HepG2 (cell line): Measurements from ENCODE around the gene LRP1B. TPM values are rescaled to one million over a fixed set of nuclear protein-coding genes. Genes with fewer than 3 reads are reported as not detected.

Experiments used
- CENPT ChIP-seq: sonication (generic); formaldehyde crosslinking; IDR thresholded peaks from 2 replicates; pipeline ENCODE4 v1.8.0; 2022; ENCODE audit warnings: low read depth, mild to moderate bottlenecking, moderate library complexity, missing genetic modification reagents
- ELK4 ChIP-seq: sonication (generic); formaldehyde crosslinking; IDR thresholded peaks from 2 replicates; pipeline ENCODE4 v1.9.0; 2021; ENCODE audit warnings: missing genetic modification reagents, borderline replicate concordance
- FIP1L1 ChIP-seq: fragments of 200-400 bp; formaldehyde crosslinking; IDR thresholded peaks from 2 replicates; pipeline ENCODE4 v1.6.1; 2018; ENCODE audit warnings: low read depth, mild to moderate bottlenecking, low read length, moderate library complexity, borderline replicate concordance; ENCODE audit not compliant: insufficient read depth
- GTF2F1 ChIP-seq: fragments of 150-350 bp; IDR thresholded peaks from 2 replicates; pipeline ENCODE4 v1.6.1; 2014; ENCODE audit warnings: low read length
- HNRNPK ChIP-seq: fragments of 200-400 bp; formaldehyde crosslinking; IDR thresholded peaks from 2 replicates; pipeline ENCODE4 v1.6.1; 2018; ENCODE audit warnings: low read length, low read depth, moderate library complexity, mild to moderate bottlenecking; ENCODE audit not compliant: poor library complexity, severe bottlenecking
- MEIS2 ChIP-seq: sonication (generic); formaldehyde crosslinking; IDR thresholded peaks from 2 replicates; pipeline ENCODE4 v1.9.0; 2021; ENCODE audit warnings: mild to moderate bottlenecking, missing genetic modification reagents
- NFE2L2 ChIP-seq: fragments of 150-350 bp; IDR thresholded peaks from 2 replicates; pipeline ENCODE4 v1.6.1; 2014; ENCODE audit warnings: low read length
- NFKBIZ ChIP-seq: IDR thresholded peaks from 2 replicates; pipeline ENCODE4 v1.6.1; 2018; ENCODE audit warnings: missing genetic modification reagents, missing compliant biosample characterization
- polyA plus RNA-seq, 8 experiments: library from polyadenylated mRNA; depleted of rRNA in 3 of 8; stranded (reverse) in 7 of 8; unstranded in 1 of 8; fragments of >200 nt; fragmentation: Illumina TruSeq in 4 of 8; extraction: Trizol in 4 of 8; gene quantifications; 2 replicates each; pipeline versions ENCODE4 v1.2.1 to v1.2.3, GENCODE V29; 2011 to 2016; ENCODE audit warnings: low read depth in 4 of 8, missing spikeins in 1 of 8, mixed read lengths in 1 of 8; ENCODE audit not compliant: insufficient read depth in 1 of 8
- total RNA-seq, 5 experiments: library from RNA; depleted of rRNA; stranded (reverse); fragments of >200 nt; fragmentation: Illumina TruSeq; extraction: Trizol; gene quantifications; 2 replicates each; pipeline ENCODE4 v1.2.3, GENCODE V29; 2016; ENCODE audit warnings: low read depth in 1 of 5
- TF ChIP-seq, protein P1 (sequence below): sonication (generic); formaldehyde crosslinking; IDR thresholded peaks from 2 replicates; pipeline ENCODE4 v1.5.1; 2020; ENCODE audit warnings: missing genetic modification reagents, mild to moderate bottlenecking, borderline replicate concordance
- TF ChIP-seq, protein P2 (sequence below), 2 experiments: fragments of 450-650 bp in 1 of 2; sonication (generic) in 1 of 2; formaldehyde crosslinking in 1 of 2; IDR thresholded peaks; 2 replicates each; pipeline versions ENCODE4 v1.6.1 to v1.8.0; 2016 to 2022; ENCODE audit warnings: antibody characterized with exemption in 1 of 2, mild to moderate bottlenecking in 1 of 2, missing genetic modification reagents in 1 of 2
- TF ChIP-seq, protein P3 (sequence below): sonication (generic); formaldehyde crosslinking; IDR thresholded peaks from 2 replicates; pipeline ENCODE4 v1.5.1; 2020; ENCODE audit warnings: missing genetic modification reagents, mild to moderate bottlenecking, borderline replicate concordance

Gene LRP1B
- total and polyA plus RNA-seq, 2 of the 13 experiments (the other 11 are each of a cell fraction or from before 2014, with no cell fraction given), result 0.04 TPM; not detected in 1

DNA sequence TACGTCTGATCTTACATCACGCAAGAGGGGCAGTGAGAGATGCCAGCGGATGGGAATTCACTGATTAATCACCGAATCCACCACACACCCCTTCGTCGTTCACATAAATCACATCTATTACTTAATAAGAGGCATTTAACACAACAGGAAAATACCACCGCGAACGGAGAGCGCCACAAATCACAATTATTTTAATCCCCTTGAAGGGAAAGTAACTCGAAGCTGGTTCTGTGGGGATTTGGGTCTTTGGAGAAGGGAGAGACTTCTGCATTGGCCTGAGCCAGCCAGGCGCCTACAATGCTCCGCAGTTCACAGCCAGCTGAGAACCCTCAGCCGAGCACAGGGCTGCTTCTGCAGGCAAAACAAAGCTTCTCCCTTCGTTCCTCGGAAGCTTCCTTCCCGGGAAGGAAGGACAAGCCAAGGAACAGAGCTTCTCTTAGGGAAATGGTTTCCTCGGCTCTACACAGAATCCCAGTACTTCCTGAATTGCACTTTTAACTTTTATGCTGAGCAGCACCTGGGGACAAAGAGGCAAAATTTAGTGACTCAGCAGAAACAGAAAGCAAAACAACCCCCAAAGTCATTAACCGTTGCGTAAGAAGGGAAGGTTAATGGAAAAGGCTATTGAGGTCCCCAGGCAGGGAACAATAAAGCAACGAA lies at the start of gene LRP1B (continued):
- no peak for TF ChIP-seq ELK4 (CRISPR knock-in tag)
- TF ChIP-seq, protein P1, sequence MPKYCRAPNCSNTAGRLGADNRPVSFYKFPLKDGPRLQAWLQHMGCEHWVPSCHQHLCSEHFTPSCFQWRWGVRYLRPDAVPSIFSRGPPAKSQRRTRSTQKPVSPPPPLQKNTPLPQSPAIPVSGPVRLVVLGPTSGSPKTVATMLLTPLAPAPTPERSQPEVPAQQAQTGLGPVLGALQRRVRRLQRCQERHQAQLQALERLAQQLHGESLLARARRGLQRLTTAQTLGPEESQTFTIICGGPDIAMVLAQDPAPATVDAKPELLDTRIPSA (CRISPR knock-in tag), result no peak
- TF ChIP-seq CENPT (CRISPR knock-in tag), result no peak
- TF ChIP-seq, protein P2, sequence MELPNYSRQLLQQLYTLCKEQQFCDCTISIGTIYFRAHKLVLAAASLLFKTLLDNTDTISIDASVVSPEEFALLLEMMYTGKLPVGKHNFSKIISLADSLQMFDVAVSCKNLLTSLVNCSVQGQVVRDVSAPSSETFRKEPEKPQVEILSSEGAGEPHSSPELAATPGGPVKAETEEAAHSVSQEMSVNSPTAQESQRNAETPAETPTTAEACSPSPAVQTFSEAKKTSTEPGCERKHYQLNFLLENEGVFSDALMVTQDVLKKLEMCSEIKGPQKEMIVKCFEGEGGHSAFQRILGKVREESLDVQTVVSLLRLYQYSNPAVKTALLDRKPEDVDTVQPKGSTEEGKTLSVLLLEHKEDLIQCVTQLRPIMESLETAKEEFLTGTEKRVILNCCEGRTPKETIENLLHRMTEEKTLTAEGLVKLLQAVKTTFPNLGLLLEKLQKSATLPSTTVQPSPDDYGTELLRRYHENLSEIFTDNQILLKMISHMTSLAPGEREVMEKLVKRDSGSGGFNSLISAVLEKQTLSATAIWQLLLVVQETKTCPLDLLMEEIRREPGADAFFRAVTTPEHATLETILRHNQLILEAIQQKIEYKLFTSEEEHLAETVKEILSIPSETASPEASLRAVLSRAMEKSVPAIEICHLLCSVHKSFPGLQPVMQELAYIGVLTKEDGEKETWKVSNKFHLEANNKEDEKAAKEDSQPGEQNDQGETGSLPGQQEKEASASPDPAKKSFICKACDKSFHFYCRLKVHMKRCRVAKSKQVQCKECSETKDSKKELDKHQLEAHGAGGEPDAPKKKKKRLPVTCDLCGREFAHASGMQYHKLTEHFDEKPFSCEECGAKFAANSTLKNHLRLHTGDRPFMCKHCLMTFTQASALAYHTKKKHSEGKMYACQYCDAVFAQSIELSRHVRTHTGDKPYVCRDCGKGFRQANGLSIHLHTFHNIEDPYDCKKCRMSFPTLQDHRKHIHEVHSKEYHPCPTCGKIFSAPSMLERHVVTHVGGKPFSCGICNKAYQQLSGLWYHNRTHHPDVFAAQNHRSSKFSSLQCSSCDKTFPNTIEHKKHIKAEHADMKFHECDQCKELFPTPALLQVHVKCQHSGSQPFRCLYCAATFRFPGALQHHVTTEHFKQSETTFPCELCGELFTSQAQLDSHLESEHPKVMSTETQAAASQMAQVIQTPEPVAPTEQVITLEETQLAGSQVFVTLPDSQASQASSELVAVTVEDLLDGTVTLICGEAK (IDR thresholded peaks at IDR 0.05), result no peak
- TF ChIP-seq, protein P2 (CRISPR knock-in tag; IDR thresholded peaks at IDR 0.05), result no peak
- TF ChIP-seq, protein P3, sequence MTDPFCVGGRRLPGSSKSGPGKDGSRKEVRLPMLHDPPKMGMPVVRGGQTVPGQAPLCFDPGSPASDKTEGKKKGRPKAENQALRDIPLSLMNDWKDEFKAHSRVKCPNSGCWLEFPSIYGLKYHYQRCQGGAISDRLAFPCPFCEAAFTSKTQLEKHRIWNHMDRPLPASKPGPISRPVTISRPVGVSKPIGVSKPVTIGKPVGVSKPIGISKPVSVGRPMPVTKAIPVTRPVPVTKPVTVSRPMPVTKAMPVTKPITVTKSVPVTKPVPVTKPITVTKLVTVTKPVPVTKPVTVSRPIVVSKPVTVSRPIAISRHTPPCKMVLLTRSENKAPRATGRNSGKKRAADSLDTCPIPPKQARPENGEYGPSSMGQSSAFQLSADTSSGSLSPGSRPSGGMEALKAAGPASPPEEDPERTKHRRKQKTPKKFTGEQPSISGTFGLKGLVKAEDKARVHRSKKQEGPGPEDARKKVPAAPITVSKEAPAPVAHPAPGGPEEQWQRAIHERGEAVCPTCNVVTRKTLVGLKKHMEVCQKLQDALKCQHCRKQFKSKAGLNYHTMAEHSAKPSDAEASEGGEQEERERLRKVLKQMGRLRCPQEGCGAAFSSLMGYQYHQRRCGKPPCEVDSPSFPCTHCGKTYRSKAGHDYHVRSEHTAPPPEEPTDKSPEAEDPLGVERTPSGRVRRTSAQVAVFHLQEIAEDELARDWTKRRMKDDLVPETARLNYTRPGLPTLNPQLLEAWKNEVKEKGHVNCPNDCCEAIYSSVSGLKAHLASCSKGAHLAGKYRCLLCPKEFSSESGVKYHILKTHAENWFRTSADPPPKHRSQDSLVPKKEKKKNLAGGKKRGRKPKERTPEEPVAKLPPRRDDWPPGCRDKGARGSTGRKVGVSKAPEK (CRISPR knock-in tag), result no peak
- TF ChIP-seq MEIS2 (CRISPR knock-in tag), result no peak
- TF ChIP-seq HNRNPK, result no peak
- TF ChIP-seq NFKBIZ, result no peak
- TF ChIP-seq FIP1L1, result no peak
- TF ChIP-seq GTF2F1, result no peak
- peak; percentile 95 for TF ChIP-seq NFE2L2
